Stimulated activated CD4-positive, alpha-beta T cell treated with anti-CD3 and anti-CD28 coated beads, TNF-alpha, amount 100 ng/mL, for 24 hours (primary cell): ENCODE data around the gene KRABD2.
"Not testable (repeated sequence)": the region's sequence is repeated elsewhere in the genome, so short reads cannot be mapped to it uniquely, and the experiment has no call there.

Source experiments
- DNase-seq, 3 experiments: peaks; one replicate each; pipeline ENCODE4 v3.0.0-alpha.2; 2020; ENCODE audit warnings: low read depth in 3 of 3

Gene KRABD2

GRCh38 chr17:8376271-8377067 lies at the start of gene KRABD2:
Gene KRABD2 (minus strand): TSS chr17:8376704.
- peak; percentile 87 to 92 (median 88) for DNase-seq

- no peak for DNase-seq
Measured at GRCh38 chr17:8421571-8421970, 45.1 kb upstream of the KRABD2 start.

GRCh38 chr17:8420041-8420934 lies 43.8 kb upstream of the KRABD2 start:
- DNase-seq, result no peak

GRCh38 chr17:8419305-8419704 lies 42.8 kb upstream of the KRABD2 start:
- no peak for DNase-seq

GRCh38 chr17:8418471-8418870 lies 42.0 kb upstream of the KRABD2 start:
- no peak for DNase-seq

GRCh38 chr17:8417806-8418205 lies 41.3 kb upstream of the KRABD2 start:
- DNase-seq, result no peak

- no peak for DNase-seq
Measured at GRCh38 chr17:8413938-8414337, 37.4 kb upstream of the KRABD2 start.

- no peak for DNase-seq
Measured at GRCh38 chr17:8413328-8413727, 36.8 kb upstream of the KRABD2 start.

GRCh38 chr17:8412089-8412488 lies 35.6 kb upstream of the KRABD2 start:
- no peak for DNase-seq

- DNase-seq, result no peak
Measured at GRCh38 chr17:8410883-8411238, 34.4 kb upstream of the KRABD2 start.

- DNase-seq, result peak; percentile 61 to 80 (median 64)
Measured at GRCh38 chr17:8409966-8410882, 33.7 kb upstream of the KRABD2 start.

GRCh38 chr17:8408371-8408770 lies 31.9 kb upstream of the KRABD2 start:
- DNase-seq, result no peak

GRCh38 chr17:8406174-8406573 lies 29.7 kb upstream of the KRABD2 start:
- no peak for DNase-seq

- DNase-seq, result no peak
Measured at GRCh38 chr17:8405499-8406016, 29.1 kb upstream of the KRABD2 start.

- no peak for DNase-seq
Measured at GRCh38 chr17:8402921-8403536, 26.5 kb upstream of the KRABD2 start.

GRCh38 chr17:8401107-8401506 lies 24.6 kb upstream of the KRABD2 start:
- no peak for DNase-seq

- DNase-seq, result no peak
Measured at GRCh38 chr17:8398980-8399379, 22.5 kb upstream of the KRABD2 start.

GRCh38 chr17:8397636-8398035 lies 21.1 kb upstream of the KRABD2 start, which contains the start of gene RNF222:
Gene RNF222 (minus strand): TSS chr17:8397827. CDS start chr17:8393461, 4,366 bp downstream.
- no peak for DNase-seq

GRCh38 chr17:8394497-8394896 lies 18.0 kb upstream of the KRABD2 start:
- DNase-seq, result not testable (repeated sequence)

- DNase-seq, result no peak
Measured at GRCh38 chr17:8393470-8394231, 17.1 kb upstream of the KRABD2 start.
